ENCODE measurements around the gene RAD9A. TPM values are rescaled to one million over a fixed set of nuclear protein-coding genes. Genes with fewer than 3 reads are reported as not detected.
A peak's percentile ranks its signal among the peaks of the same experiment; 100 is the strongest.

The RAD9A gene
- polyA plus RNA-seq, 1 donor, result 10.5 TPM

DNA sequence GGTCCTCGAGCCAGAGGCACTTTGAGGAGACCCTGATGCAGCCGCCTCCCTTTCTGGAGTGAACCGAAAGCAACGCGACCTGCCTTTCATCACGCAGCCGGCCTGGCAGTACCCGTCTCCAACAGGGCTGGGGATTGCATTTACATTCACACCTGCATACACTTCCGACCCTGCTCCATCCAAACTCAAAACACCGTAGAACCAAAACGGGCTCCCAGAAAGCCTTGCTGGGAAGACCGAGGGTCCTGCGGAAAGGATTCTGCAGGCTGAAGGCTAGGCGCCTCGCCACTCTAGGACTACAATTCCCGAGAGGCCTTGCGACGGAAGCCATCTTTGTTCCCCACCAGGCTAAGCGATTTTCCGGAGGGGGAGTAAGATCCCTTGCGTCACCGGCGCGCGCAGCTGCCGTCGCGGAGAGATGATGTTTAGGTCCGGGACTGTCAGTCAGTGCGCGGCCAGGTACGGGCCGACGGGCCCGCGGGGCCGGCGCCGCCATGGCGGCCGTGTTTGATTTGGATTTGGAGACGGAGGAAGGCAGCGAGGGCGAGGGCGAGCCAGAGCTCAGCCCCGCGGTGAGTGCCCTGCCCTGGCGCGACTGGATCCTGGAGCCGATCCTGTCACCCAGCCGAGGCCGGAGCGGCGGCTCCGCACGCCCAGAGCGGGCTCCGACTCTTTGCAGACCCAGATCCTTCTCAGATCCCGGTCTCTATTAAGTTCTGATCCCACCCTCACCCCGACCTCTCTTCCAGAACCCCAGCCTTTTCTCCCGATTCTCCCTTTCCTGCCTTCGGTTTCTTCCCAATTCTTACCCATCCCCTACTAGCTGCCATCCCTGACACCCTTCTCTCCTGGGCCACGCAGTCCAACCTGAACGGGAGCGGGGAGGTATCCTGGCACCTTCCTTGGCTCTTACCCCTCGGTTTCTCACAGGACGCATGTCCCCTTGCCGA lies 36.5 kb downstream of the RAD9A start, which contains the start of gene RPS6KB2:
Gene RPS6KB2 (plus strand): TSS at position 443 of the 950 bp plus-strand sequence. CDS start 52 bp downstream, at position 495.
- DNase-seq, result peak; percentile 98

DNA sequence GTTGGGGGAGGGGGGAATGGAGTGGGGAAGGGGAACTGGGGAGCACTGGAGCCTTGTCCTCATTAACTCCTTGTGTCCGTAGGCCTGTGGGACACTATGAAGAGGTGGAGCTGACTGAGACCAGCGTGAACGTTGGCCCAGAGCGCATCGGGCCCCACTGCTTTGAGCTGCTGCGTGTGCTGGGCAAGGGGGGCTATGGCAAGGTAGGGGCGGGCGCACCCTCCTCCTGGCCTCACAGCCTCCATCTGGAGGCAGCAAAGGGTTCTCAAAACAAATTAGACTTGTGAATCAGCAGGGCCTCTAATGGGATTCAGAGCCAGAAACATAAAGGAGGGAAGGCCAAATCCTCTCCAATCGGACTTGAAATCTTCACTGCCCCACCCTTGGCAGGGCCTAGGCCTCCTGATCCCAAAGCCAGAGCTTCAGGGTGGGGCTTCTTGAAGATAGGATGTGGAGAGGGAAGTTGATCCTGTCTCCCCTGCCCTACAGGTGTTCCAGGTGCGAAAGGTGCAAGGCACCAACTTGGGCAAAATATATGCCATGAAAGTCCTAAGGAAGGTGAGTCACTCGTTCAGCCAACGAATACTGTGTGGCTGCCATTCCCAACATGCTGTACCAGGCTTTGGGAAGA lies 37.4 kb downstream of the RAD9A start:
- DNase-seq, result no peak

DNA sequence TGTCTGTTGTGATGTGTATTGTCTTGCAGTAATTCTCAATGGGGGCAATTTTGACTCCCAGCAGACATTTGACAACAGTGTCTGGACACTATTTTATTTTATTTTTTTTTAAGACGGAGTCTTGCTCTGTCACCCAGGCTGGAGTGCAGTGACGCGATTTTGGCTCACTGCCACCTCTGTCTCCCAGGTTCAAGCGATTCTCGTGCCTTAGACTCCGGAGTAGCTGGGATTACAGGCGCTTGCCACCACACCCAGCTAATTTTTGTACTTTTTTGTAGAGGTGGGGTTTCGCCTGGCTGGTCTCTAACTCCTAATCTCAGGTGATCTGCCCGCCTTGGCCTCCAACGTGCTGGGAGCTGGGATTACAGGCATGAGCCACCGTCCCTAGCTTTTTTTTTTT lies 37.9 kb downstream of the RAD9A start:
- DNase-seq, result no peak

DNA sequence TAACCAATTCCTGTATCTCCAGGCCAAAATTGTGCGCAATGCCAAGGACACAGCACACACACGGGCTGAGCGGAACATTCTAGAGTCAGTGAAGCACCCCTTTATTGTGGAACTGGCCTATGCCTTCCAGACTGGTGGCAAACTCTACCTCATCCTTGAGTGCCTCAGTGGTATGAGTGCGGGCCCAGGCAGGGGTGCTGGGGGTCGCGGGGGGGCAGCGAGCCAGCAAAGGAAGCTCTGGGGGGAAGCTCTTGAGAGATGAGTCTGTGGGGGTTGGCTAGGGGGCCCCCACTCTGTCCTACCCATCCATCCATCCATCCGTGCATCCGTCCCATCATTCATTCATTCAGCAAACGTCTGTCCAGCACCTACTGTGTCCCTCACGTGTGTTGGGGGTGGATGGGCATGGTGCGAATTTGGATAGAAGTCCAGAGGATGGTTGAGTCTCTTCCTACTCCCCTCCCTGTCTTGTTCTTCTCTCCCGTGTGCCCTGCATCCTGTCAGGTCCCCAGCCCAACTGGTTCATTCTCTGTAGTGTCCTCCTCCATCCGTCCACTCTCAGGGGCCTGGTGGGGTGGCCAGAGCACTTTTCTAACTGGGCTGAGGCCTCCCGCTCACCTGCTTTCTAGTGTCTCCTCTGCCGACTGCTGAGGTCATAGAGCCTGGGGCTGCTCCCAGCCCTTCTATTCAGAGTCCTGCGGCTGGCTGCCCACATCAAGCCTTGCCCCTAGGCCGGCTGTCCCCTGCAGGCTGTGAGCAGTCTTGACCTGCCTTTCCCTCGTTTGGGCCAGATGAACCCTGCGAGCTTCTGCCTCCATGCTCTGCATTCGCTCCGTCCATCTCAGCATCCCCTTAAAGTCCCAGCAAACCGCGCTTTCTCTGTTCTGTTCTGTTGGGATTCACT lies 39.8 kb downstream of the RAD9A start:
- no peak for DNase-seq

DNA sequence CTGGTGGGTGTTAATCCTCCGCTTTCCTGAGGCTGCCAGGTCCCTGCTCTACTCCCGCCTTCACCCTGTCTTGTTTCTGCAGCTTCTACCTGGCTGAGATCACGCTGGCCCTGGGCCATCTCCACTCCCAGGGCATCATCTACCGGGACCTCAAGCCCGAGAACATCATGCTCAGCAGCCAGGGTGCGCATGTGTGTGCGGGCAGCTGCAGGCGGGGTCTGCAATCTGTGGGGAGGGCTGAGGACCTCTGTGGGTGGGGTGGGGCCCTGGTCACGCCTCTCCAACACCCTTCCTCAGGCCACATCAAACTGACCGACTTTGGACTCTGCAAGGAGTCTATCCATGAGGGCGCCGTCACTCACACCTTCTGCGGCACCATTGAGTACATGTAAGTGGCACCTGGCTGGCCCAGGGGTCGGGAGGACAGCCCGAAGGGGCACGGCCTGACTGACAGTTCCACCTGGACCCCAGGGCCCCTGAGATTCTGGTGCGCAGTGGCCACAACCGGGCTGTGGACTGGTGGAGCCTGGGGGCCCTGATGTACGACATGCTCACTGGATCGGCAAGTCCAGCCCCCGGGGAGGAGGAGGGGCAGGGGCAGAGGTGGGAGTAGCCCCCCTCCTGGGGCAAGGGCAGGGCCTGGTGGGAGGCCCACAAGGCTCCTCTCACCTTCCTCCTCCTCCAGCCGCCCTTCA lies 41.0 kb downstream of the RAD9A start:
- no peak for DNase-seq

DNA sequence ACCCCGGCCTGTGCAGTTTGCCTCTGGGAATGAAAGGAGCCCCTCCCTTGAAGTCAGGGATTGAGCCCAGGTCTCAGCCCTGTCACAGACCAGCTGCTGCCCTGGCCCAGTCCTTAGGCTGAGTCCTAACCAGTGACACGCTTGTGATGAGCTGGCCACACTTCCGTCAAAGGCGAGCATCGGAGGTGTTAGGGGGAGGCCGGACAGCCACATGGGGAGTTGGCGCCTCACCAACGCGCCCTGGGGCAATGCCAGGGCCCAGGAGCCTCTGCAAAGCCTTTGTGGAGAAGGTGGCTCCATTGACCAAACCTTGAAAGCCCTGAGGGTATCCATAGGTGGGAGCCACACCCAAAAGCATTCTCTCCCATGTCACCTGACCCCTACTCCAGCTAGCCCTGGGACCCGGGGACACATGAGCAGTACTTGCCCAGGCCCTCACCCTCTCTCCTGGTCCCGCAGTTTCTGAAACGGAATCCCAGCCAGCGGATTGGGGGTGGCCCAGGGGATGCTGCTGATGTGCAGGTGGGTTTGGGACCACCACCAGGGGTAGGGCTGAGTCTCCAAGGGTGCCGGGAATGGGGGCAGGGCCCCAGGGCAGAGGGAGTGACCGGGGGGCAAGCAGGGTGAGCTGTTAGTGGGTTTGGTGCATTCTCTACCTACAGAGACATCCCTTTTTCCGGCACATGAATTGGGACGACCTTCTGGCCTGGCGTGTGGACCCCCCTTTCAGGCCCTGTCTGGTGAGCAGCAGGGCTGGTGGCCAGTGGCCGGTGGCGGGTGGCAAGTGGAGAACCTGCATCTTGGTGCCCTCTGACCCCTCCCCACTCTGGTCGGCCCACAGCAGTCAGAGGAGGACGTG lies 42.0 kb downstream of the RAD9A start:
- no peak for DNase-seq

DNA sequence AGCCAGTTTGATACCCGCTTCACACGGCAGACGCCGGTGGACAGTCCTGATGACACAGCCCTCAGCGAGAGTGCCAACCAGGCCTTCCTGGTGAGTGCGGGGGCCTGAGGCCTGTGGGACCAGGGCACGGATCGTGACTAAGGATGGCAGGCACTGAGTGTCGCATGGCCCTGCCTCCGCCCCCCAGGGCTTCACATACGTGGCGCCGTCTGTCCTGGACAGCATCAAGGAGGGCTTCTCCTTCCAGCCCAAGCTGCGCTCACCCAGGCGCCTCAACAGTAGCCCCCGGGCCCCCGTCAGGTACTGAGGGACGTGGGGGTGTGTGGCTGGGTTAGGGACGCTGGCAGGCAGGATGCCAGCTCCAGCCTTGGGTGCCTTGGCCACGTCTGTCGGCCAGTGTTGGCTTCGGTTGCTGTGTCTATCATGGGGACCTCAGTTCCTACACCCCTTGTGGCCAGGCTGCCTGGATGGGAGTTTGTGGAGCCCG lies 42.7 kb downstream of the RAD9A start:
- DNase-seq, result no peak

DNA sequence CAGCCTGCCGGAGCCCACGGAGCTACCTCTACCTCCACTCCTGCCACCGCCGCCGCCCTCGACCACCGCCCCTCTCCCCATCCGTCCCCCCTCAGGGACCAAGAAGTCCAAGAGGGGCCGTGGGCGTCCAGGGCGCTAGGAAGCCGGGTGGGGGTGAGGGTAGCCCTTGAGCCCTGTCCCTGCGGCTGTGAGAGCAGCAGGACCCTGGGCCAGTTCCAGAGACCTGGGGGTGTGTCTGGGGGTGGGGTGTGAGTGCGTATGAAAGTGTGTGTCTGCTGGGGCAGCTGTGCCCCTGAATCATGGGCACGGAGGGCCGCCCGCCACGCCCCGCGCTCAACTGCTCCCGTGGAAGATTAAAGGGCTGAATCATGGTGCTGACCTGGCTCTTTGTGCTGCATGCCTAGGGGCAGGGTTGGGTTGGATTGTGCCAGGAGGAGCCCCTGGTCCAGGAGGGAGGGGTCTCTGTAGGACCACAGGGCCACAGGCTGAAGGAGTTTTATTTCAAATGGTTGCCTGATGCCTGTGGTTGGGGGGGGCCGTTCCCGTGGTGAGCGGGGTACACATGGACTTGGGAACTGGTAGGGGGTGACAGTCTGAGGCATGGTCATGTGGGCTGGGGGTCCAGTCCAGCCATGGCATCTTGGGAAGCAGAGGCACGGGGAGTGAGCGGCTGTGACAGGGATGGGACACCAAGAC lies 43.4 kb downstream of the RAD9A start:
- DNase-seq, result no peak

DNA sequence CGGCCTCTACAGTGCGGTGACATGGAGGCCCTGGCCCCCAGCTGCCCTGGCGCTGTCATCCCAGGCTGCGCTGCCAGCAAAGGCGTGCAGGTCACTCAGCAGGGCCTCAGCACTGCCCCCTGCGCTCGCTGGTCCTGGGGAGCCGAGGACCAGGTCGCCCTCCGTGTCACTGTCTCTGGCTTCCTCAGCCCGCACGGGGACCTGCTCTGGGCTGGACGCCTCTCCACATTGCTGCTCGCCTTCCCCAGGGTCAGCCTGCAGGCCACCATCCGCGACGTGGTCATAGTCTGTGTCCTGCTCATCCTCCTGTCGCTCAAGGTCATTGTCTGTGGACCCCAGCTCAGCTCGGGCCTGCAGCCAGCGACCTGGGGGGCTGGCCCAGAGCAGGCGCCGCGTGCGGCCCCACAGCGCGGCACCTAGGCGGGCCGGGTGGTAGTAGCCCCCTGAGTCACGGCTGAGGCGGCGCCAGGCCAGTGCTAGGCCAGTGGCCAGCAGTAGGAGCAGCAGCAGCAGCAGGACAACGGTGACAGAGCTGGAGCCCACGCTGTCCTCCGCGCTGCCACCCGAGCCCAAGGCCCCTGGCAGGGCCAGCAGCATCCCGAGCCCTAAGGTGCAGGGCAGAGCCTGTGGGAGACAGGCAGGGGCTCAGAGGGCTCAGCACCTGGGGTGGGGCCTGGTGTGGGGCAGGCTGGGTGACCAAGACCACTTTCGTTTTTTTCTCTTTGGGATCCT lies 44.1 kb downstream of the RAD9A start:
- DNase-seq, result no peak

DNA sequence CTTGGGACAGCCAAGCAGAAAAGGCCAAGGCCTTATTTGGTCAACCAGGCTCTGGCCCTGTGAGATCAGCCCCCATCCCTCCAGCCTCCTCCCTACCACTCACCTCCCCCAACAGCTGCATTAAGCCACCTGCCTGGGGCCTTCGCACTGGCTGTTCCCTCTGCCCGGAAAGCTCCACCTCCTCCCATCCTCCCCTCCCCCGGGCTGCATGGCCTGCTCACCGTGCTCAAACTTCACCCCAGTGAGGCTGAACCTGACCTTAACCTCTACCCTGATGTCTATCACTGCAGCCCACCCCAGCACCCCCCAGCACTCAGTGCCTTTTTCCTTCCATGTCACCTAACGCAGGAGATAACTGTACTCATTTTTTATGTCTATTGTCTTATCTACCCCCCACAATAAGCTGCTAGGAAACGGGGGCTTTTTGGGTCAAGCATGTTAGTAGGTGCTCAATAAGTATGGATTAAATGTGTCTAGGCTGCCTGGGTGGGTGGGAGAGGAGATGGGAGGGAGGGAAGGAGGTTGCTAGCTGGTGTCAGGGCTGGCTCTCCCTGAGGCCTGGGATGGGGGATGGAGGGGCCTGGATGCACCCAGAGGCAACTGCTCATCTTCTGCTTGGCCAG lies 44.8 kb downstream of the RAD9A start:
- no peak for DNase-seq

DNA sequence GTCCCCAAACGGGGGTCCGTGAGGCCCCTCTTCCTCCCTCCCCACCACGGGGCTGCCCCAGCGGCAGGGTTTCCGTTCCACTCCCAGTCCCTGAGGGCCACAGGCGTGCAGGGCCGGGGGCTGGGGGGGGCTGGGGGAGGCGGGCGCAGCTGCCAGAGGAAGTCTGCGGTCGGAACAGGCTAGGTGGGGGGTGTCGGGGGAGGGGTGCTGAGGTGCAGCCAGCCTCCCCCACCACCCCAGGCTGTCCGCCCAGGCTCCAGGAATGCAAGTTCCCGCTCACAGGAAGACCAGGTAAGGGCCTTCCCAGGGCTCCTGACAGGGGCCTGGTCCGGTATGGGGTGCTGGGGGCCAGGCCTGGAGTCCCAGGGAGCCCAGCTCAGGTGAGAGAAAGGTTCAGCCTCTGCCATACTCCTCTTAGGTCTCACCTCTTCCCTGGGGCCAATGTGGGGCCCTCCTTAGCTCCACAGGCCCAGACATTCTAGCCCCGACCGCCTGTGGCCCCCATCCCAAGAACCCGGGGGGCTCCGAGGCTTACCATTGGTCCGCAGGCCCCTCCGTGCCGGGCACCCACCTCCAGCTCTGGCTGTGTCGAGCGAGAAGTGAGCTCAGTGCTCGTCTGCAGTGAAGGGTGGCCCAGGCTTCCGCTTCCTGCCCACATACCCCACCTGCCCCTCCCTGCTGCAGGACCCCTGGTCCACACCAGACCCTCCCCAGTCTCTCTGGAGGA lies 45.5 kb downstream of the RAD9A start, which contains the start of gene PTPRCAP:
Gene PTPRCAP (minus strand): TSS at position 601 of the 727 bp plus-strand sequence. CDS start 63 bp downstream, at position 538.
- no peak for DNase-seq

DNA sequence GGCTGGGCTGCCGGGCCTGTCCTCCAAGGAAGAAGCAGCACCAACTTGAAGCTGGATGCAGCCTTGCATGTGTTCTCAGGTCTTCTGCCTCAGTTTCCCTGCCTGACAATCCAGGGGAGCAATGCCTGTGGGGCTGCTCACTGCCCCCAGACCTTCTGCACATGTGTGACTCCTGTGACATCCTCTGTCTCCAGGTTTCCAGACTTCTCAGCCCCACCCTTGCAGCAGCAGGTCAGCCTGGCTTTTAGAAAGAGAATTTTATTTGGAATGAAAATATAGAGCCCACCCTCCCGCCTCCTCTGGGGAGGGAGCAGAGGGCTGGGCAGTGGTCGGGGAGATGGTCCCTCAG lies 46.0 kb downstream of the RAD9A start:
- no peak for DNase-seq

DNA sequence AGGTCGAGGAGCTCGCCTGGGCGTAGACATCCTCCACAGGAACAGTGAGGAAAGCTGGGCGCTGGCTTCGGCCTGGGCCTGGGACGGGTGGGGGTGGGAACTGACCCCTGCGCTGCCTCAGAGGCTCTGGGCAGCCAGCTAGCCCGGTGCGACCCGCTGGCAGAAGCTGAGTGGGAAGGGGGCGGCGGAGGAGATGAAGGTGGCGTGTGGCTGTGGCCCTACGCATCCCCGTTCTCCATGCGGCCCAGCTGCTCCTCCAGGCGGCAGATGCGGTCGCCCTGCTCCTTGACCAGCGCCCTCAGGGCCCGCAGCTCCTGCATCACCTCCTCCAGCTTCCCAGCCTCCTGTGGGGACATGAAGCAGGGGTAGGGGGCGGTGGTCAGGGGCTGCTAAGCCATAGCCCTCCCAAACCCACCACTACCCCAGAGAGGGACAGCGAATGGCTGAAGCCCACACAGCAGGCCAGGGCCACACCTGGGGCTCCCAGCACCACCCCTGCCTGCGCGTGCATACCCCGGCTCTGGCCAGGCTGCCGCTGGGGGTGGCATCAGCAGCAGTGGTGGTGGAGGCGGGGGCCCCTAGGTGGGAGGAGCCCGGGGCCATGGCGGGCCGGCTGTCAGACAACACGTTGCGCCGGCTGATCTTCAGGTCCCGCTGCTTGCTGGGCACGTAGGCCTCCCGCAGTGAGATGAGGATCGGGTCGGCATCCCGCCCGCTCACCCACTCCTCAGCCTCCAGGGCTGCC lies 46.5 kb downstream of the RAD9A start:
- DNase-seq, result no peak

DNA sequence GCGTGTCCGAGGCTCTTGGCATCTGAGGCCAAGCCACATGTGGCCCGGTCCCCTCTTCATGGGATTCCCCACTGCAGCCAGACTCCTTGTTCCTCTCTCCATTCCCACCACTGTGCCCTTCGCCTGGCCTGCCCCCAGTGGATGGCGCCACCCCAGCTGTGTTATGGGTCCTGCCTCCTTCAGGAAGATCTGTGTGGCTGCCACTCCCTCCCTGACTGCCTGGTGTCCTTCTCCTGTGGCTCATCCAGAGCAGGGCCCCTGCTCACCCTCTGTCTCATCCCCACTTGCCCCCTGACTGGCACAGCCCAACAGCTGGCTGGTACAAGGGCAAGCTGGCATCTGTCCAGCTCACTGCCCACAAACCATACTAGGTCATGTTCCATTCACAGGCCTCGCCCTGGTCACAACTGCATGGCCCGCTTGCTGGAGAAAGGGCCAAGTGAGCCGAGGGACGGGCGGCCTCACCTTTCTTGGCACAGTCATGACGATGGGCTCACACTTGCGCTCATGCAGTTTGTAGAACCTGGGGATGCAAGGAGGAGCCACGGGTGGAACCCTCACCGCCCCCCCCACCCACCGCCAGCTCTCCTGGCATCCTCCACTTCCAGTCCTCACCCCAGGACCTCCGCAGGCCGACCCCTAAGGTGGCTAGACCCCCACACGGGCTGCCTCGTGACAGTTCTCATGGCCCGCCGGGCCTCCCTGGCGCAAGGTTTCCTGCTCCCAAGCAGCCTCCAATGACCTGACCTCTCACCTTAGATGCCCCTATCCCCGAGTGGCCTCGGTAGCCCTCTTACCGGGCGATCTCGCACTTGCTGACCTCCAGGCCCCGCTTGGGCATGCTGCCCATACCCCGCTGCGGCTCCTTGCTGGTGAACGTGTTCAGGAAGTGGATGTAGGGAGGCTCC lies 47.8 kb downstream of the RAD9A start:
- no peak for DNase-seq

DNA sequence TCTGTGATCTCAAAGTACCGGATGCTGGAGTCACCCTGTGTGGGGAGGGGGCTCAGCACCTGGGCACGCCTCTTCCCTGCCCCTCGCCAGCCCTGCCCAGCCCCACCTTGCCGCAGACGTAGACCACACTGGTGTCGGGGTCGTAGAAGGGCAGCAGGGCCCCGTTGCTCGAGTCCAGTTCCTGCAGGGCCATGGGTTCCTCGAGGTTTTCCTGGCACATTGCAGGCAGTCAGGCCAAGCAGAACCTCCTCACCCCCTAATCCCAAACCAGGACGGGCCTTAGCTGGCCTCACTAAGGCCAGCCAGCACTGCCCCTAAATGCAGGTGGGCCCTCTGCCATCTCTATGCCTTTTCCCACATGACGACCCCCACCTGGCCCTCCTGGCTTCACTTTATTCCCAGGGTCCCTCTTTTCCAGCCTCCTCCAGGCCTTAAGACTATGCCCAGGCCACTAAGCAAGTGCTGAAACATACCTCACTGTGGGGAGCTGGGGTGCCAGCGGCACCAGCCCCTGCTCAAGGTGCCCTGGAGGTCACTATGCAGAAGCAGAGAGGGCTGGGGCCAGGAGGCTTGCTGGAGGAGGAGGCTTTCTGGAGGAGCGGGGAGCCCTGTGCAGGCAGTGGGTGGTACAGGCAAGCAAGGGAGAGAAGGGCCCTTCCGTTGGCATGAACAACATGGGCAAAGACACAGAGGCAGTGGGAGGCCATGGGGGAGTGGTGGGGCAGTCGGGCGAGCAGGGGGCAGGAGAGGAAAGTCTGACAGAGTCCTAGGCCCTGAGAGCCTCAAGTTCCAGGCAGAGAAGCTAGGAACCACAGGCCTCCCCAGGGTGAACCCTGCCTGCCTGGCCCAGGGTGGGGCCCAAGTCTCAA lies 48.7 kb downstream of the RAD9A start:
- no peak for DNase-seq

Data from hindlimb muscle (tissue), 1 donor.